NOMO-1 treated with DMSO at 0.1 percent for 48 hours (cell line): ENCODE results near the gene PARVB.

Experiments used
- DNase-seq: peaks from one replicate; lab custom pipeline; 2025; ENCODE audit not compliant: unreplicated experiment; lab: John Stamatoyannopoulos, UW

The PARVB gene

DNA sequence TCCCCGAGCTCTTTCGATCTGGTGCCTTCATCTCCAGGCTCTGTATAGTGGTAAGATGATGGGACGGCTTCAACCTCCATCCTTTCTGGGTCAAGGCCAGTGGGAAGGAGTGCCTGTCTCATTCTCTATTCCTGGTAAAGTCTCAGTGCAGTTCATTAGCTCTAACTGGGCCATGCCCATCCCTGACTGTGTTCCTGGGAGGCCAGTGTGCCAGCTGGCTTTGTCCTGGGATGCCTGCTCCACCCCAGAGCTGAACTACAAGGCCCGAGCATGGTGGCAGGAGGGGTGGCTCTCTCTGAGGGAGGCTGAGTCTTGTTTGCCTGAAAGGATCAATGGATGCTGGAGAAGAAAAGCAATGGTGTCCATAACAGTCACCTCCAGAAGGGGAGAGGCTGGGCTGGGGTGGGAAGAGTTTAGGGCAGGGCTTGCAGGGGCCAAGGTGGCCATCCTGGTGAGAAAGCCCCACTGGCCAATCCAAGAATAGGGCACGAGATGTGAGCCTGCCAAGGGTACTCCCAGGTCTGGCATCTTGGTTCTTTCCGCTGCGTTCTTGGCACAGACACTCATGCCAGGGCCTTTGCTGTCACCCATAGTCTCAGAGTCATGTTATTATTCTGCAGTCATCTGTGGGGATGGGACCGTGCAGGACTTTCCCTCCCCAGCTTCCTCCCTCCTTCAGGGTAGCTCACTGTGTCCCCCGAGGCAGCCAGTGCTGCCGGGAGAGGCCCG is 60.1 kb downstream of the PARVB start:
- no peak for DNase-seq

- peak; percentile 35 for DNase-seq
Observed at GRCh38 chr22:44085743-44086270, 61.7 kb downstream of the PARVB start.

DNA sequence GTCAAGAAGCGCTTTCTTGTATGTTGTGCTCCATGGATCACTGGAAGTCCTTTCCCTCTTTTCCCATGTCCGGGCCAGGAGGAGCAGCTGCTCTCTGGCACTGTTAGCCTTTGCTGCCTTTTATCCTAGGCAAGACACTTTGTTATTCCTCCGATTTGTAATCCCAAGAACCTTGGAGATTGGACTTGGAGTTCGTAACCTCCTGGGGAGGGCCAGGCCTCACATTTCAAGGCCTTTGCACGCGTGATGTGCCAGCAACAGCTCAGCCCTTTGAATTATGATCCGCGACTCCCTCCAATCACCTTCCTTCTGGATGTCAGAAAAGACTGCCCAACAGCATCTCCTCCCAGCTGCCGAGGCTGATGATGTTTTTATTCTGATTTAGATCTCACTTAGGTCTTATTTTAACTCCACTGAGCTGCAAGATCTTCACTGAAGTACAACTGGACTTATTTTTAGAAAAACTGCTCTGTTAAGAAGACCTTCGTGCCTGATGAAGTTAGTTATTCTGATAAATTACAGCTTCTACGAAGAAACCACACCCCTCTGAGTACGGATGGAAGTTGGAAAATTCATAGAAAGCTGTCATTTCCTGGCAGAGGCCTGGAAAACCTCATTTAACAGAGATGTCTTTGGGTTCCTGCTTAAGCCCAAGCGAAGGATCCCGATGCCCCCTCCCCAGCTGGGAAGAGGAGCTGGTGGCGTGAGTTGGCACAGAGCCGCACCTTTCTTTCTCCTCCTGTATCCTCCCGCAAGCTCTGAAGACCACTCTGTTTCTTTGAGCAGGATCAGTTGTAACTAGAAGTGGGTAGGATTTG is 62.4 kb downstream of the PARVB start:
- no peak for DNase-seq

GRCh38 chr22:44087089-44087430 is 63.0 kb downstream of the PARVB start:
- DNase-seq: no peak

DNA sequence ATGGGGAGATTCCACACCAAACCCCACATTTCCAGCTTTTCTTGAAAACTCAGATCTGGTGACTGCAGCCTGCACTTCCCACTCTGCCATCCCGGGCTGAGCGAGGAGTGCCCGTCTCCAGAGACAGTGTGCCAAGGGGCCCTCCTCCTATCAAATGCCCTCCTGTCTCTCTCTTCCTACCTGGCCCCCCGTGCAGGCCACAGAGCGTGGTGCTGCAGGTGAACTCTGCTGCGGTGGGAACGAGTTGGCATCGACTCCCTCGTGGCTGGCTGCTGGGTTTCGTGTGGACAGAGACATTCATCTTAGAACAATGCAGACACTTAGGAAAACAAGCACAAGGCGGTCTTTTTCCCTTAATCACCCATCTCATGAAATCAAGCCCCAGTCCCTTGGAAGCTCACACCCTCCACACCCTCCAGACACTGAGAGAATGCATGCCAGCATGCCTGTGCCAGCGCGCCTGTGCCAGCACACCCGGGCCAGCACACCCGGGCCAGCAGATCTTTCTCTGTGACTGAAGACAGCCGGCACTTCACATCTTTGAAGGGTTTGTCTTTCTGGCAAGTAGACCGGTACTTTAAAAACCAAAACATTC is 65.0 kb downstream of the PARVB start:
- no peak for DNase-seq

DNA sequence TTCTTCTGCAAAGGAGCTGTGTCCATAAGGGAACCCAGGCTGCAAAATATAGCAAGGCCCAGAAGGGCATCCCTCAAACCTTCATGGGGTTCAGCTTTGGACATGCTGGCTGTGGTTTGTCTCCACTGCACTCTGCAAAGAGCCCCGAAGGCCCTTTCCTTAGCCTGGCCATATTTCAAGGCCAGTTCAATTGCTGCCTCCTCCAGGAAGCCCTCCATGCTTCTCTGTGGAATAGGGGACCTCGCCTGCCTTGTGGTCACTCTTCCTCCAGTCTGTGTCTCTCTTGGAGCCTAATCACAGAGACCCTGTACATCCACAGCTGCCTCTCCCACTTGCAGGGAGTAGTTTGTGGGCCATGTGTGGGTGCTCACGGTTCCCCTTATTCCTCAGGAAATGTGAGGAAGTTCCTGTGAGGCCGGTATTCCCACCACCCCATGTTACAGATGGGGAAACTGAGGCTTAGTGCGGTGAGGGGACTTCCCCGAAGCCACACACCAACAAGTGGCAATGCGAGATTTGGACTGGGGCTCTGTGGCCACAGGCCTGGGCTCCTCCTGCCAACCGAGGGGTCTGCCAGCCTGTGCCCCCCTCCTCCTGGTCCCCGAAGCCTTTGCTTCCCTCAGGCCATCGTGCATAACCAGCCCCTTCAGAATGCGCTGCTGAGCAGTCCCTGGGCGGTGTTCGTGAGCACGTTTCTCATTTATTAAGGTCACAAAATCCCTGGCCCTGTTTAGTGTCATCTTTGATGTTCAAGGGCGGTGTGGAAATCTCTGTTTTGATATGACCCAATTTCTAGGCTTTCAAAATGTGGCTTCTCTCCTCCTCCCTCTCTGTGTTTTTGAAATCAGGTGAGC is 65.8 kb downstream of the PARVB start:
- no peak for DNase-seq

DNA sequence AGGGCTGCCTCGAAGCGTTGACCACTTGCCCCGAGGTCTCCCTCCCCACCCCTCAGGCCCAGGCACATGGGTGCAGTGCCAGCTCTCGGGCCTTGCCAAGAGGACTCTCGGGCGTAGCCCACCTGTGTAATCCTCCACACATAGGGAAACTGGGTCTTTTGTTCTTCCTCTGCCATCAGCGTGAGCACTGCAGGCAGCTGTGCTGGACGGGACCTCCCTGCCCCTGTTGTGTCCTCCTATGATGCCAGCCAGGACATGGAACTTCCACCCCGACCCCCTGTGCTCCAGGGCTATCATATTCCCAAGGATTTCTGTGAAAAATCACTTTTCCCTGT is 66.4 kb downstream of the PARVB start:
- no peak for DNase-seq

DNA sequence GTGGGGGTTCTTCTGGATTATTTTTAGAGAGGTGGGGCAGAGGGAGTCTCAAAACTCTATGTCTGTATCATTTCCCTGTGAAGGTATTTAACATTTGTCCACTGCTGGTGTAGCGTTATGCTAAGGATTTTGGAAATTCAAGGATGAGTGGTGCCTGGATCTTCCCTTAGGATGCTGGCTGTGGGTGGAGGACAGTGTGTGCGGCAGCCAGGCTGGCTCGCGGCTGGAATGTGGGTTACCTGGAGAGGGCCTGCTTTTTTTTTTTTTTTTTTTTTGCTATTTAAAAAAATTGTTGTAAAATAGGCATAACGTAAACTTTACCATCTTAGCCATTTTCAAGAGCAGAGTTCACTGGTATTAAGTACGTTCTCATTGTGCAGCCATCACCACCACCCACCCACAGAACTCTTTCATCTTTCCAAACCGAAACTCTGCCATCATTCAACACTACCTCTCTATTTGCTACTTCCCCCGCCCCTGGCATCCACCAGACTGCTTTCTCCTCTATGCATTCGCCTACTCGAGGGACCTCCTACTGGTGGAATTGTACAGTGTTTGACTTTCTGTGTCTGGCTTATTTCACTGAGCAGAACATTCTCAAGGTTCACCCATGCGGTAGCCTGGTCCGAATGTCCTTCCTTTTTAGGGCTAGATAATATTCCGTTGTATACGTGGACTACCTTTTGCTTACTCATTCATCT is 67.1 kb downstream of the PARVB start:
- no peak for DNase-seq

DNA sequence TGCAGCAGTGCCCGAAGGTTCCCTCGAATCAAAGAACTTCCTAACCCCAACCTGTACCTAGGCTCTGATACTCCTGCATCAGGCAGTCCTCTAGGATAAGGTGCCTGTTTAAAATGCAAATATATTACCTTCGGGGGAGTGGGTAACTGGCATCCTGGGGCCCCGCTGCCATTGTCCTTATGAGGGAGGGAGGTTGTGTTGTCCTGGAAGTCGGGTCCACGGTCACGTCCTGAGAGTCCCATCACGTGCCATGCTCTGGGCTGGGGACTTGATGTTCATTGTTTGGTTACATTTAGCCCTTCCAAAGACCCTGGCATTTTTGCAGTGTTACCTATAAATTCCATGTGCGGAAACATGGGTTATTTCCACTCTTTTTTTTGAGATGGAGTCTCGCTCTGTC is 67.6 kb downstream of the PARVB start:
- DNase-seq: no peak

DNA sequence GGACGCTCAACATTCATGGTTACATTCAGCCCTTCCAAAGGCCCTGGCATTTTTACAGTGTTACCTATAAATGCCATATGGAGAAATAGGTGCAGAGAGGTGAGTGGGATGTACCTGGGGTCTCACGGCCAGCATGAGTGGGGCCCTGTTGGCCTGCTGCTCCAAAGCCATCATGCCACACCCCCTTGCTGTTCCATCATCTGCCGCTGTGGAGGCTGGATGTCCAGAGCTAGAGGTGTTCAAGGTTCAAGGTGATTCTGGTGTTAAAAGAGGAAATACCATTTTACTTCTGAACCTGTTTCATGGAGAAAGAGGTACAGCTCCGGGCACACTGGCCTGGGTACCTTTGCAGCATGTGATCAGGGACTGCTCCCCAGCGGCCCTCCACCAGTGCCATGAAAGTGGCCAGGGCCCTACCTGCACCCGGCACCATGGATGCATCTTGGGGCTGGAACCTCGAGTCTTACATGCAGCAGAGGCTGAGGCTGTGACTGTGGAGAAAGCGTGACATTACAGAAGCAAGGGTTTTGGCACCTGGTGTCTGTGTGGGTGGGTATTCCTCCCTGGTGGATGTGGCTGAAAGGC is 68.6 kb downstream of the PARVB start:
- DNase-seq: no peak

DNA sequence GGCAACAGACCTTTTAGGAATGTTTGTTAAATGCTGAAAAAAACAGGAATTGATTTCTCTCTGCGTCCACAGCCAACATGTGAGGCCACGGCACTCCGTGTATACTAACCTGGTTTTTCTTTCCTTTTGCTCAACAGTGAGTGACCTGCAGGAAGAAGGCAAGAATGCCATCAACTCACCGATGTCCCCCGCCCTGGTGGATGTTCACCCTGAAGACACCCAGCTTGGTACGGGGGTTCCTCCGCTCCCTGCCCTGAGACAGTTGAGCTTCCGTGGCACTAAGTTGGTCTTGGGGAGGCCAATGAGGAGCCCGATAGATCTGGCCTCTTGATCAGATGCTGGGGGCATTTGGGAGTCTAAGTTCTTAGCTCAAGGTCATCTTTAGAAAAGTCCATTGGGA is 69.7 kb downstream of the PARVB start:
- no peak for DNase-seq

DNA sequence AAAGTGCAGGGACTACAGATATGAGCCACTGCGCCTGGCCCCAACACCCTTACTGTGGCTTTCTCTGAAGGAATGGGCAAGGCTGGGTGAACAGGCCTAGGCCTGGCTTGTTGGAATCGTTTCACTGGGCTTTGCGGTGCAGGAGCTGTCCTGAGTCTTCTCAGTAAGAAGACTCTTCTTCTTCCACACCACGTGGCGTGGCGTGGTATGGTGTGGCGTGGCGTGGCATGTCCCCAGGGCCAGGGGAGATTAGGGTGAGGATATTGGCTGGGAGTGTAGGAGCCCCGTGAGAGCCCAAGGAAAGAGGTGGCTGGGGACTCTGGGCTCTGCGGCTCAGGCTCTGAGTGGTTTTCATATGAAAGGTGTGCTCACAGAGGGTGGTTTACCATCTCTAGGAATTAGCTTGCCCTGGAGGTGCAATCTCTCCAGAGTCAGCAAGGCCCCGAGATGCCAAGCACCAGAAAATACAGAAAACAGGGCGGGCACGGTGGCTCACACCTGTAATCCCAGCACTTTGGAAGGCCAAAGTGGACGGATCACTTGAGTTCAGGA is 70.7 kb downstream of the PARVB start:
- DNase-seq: no peak

DNA sequence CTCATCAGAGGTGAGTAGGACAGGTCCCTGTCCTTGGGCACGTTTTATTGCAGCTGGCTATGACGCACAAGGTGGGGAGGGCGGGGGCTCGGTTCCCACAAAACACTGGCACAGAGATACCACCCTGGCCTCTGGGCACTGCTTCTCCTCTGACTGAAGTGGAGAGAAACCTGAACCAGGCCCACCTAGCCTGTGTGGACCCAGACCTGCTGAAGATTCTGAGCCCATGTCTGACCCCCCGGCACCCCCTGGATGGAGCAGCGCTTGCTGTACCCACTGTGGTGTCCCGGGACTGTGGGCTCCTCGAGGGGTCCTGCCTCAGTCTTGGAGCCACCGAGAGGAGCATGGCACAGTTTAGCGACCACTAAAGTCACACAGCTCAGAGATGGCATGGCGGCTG is 72.6 kb downstream of the PARVB start:
- no peak for DNase-seq

GRCh38 chr22:44097263-44098020 is 73.3 kb downstream of the PARVB start:
- no peak for DNase-seq

DNA sequence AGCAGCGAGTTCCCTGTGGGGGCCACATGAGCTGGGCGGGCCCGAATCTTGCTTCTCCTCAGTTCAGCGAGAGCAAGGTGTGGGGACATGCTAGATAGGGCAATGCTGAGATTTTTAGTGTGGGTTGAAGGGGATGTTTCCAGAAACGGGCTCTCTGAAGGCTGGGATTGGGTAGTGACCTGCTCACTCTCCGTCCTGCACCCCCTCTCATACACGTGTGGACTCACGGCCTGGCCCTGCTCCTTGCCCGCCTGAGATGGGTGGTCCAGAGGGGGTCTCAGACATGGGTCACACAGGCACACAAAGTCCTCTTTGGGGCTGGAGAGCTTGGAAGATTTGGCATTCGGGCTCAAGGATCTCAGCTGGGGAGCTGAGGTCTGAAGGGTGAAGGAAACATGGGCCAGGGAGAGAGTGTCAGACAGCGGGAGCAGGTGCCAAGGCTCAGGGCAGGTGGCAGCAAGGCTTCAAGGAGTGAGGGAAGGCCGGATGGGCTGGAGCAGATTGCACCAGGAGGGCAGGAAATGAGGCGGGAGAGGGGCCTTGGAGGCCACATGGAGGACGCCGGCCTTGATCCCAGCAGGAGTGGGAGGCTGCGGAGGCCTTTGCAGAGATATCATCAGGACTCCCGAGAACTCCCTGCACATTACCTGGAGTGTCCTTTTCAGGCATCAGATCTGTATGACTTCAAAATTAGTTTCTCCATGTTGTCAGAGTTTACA is 74.1 kb downstream of the PARVB start:
- no peak for DNase-seq

DNA sequence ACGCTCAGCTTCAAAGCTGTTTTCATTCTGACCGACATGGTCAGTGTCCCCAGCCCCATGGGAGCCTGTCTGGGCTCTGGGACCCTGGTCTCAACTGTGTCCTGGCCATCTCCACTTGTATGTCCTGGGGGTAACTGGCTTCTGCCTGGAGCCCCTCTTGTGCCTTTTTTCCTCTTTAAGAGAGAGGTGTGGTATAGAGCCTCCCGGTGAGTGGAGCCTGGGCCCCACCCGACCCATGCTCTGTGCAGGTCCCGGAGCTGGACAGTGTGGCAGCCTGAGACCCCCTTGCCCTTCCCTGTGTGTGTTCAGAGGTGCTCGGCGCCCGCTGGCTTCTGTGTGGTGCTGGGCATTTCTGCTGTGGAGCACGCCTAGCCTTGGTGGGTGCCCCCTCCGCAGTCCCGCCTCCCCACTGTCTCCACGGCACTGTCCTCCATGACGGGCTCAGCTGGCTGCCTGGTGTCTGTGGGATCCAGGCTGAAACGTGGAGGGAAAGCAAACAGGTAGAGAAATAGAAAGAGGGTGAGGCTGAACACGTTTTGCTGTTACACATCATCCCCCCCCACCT is 74.9 kb downstream of the PARVB start:
- no peak for DNase-seq

GRCh38 chr22:44099696-44100095 is 75.6 kb downstream of the PARVB start:
- no peak for DNase-seq

- no peak for DNase-seq
Observed at GRCh38 chr22:44100411-44100810, 76.3 kb downstream of the PARVB start.
